ENCODE data around the gene SLC9A9.

SLC9A9 gene

GRCh38 chr3:143510601-143511000 is 337.7 kb downstream of the SLC9A9 start:
- H3K9me3 ChIP-seq (ENCODE audit: control insufficient read depth, insufficient read depth, low read length) = no peaks in the 10 kb centered on the region
- peaks cover 4% of the 10 kb centered on the region; the same call in 1 of the 2 replicates for H3K4me1 ChIP-seq (ENCODE audit: insufficient read depth, low read length)
- H3K9ac ChIP-seq (ENCODE audit: low read depth, low read length) = no peak overlapping the region
- H3K36me3 ChIP-seq (ENCODE audit: insufficient read depth, low read length) = no peaks in the 10 kb centered on the region

GRCh38 chr3:143507735-143508580 is 340.3 kb downstream of the SLC9A9 start:
- H3K9ac ChIP-seq (ENCODE audit: low read depth, low read length) = no peak overlapping the region; the same call in 1 of the 2 replicates
- H3K4me1 ChIP-seq (ENCODE audit: insufficient read depth, low read length) = peaks cover 4% of the 10 kb centered on the region; the same call in 1 of the 2 replicates
- no peaks in the 10 kb centered on the region for H3K9me3 ChIP-seq (ENCODE audit: control insufficient read depth, insufficient read depth, low read length)
- no peaks in the 10 kb centered on the region for H3K36me3 ChIP-seq (ENCODE audit: insufficient read depth, low read length)

GRCh38 chr3:143506190-143506589 is 342.1 kb downstream of the SLC9A9 start:
- Histone ChIP-seq H3K4me1 (ENCODE audit: insufficient read depth, low read length) (peaks cover 4% of the 10 kb centered on the region; the same call in 1 of the 2 replicates), H3K36me3 (ENCODE audit: insufficient read depth, low read length) (no peaks in the 10 kb centered on the region), H3K9ac (ENCODE audit: low read depth, low read length) (no peak overlapping the region), H3K9me3 (ENCODE audit: control insufficient read depth, insufficient read depth, low read length) (no peaks in the 10 kb centered on the region)

GRCh38 chr3:143503325-143503885 is 344.9 kb downstream of the SLC9A9 start:
- Histone ChIP-seq H3K9me3 (ENCODE audit: control insufficient read depth, insufficient read depth, low read length) (no peaks in the 10 kb centered on the region), H3K36me3 (ENCODE audit: insufficient read depth, low read length) (no peaks in the 10 kb centered on the region), H3K4me1 (ENCODE audit: insufficient read depth, low read length) (peaks cover 4% of the 10 kb centered on the region; the same call in 1 of the 2 replicates), H3K9ac (ENCODE audit: low read depth, low read length) (no peak overlapping the region)

- H3K9ac ChIP-seq (ENCODE audit: low read depth, low read length) = no peak overlapping the region
- no peaks in the 10 kb centered on the region; the same call in 1 of the 2 replicates for H3K4me1 ChIP-seq (ENCODE audit: insufficient read depth, low read length)
- H3K36me3 ChIP-seq (ENCODE audit: insufficient read depth, low read length) = no peaks in the 10 kb centered on the region
- H3K9me3 ChIP-seq (ENCODE audit: control insufficient read depth, insufficient read depth, low read length) = no peaks in the 10 kb centered on the region
These were observed 346.2 kb downstream of the SLC9A9 start for GRCh38 chr3:143502081-143502480.

GRCh38 chr3:143497382-143497781 is 350.9 kb downstream of the SLC9A9 start:
- no peaks in the 10 kb centered on the region; the same call in 1 of the 2 replicates for H3K9me3 ChIP-seq (ENCODE audit: control insufficient read depth, insufficient read depth, low read length)
- no peak overlapping the region for H3K9ac ChIP-seq (ENCODE audit: low read depth, low read length)
- no peaks in the 10 kb centered on the region; the same call in 1 of the 2 replicates for H3K4me1 ChIP-seq (ENCODE audit: insufficient read depth, low read length)

GRCh38 chr3:143496191-143496590 is 352.1 kb downstream of the SLC9A9 start:
- H3K9ac ChIP-seq (ENCODE audit: low read depth, low read length) = no peak overlapping the region
- H3K9me3 ChIP-seq (ENCODE audit: control insufficient read depth, insufficient read depth, low read length) = no peaks in the 10 kb centered on the region; the same call in 1 of the 2 replicates
- no peaks in the 10 kb centered on the region for H3K4me1 ChIP-seq (ENCODE audit: insufficient read depth, low read length)
- H3K36me3 ChIP-seq (ENCODE audit: insufficient read depth, low read length) = no peaks in the 10 kb centered on the region

More at GRCh38 chr3:143497382-143497781, 350.9 kb downstream of the SLC9A9 start:
- H3K36me3 ChIP-seq (ENCODE audit: insufficient read depth, low read length) = no peaks in the 10 kb centered on the region

GRCh38 chr3:143495527-143495926 is 352.7 kb downstream of the SLC9A9 start:
- Histone ChIP-seq H3K9ac (ENCODE audit: low read depth, low read length) (no peak overlapping the region), H3K9me3 (ENCODE audit: control insufficient read depth, insufficient read depth, low read length) (no peaks in the 10 kb centered on the region; the same call in 1 of the 2 replicates), H3K36me3 (ENCODE audit: insufficient read depth, low read length) (no peaks in the 10 kb centered on the region), H3K4me1 (ENCODE audit: insufficient read depth, low read length) (no peaks in the 10 kb centered on the region)

- H3K4me1 ChIP-seq (ENCODE audit: insufficient read depth, low read length) = no peaks in the 10 kb centered on the region
These were observed 361.7 kb downstream of the SLC9A9 start for GRCh38 chr3:143486611-143487010.

GRCh38 chr3:143484846-143485512 is 363.3 kb downstream of the SLC9A9 start:
- Histone ChIP-seq H3K36me3 (ENCODE audit: insufficient read depth, low read length) (no peaks in the 10 kb centered on the region), H3K9me3 (ENCODE audit: control insufficient read depth, insufficient read depth, low read length) (no peaks in the 10 kb centered on the region), H3K9ac (ENCODE audit: low read depth, low read length) (no peak overlapping the region), H3K4me1 (ENCODE audit: insufficient read depth, low read length) (no peaks in the 10 kb centered on the region)

More at GRCh38 chr3:143486611-143487010, 361.7 kb downstream of the SLC9A9 start:
- Histone ChIP-seq H3K9ac (ENCODE audit: low read depth, low read length) (no peak overlapping the region), H3K36me3 (ENCODE audit: insufficient read depth, low read length) (no peaks in the 10 kb centered on the region), H3K9me3 (ENCODE audit: control insufficient read depth, insufficient read depth, low read length) (no peaks in the 10 kb centered on the region)

- Histone ChIP-seq H3K4me1 (ENCODE audit: insufficient read depth, low read length) (peaks cover under 1% of the 10 kb centered on the region), H3K36me3 (ENCODE audit: insufficient read depth, low read length) (no peaks in the 10 kb centered on the region), H3K9me3 (ENCODE audit: control insufficient read depth, insufficient read depth, low read length) (no peaks in the 10 kb centered on the region), H3K9ac (ENCODE audit: low read depth, low read length) (no peak overlapping the region)
These were observed 365.1 kb downstream of the SLC9A9 start for GRCh38 chr3:143483214-143483613.

- H3K4me1 ChIP-seq (ENCODE audit: insufficient read depth, low read length) = peaks cover 6% of the 10 kb centered on the region
- H3K9ac ChIP-seq (ENCODE audit: low read depth, low read length) = no peak overlapping the region
- H3K36me3 ChIP-seq (ENCODE audit: insufficient read depth, low read length) = no peaks in the 10 kb centered on the region
- no peaks in the 10 kb centered on the region for H3K9me3 ChIP-seq (ENCODE audit: control insufficient read depth, insufficient read depth, low read length)
These were observed 365.9 kb downstream of the SLC9A9 start for GRCh38 chr3:143482106-143483088.

GRCh38 chr3:143480344-143480743 is 367.9 kb downstream of the SLC9A9 start:
- Histone ChIP-seq H3K36me3 (ENCODE audit: insufficient read depth, low read length) (no peaks in the 10 kb centered on the region), H3K9me3 (ENCODE audit: control insufficient read depth, insufficient read depth, low read length) (no peaks in the 10 kb centered on the region)

More at GRCh38 chr3:143480344-143480743, 367.9 kb downstream of the SLC9A9 start:
- H3K4me1 ChIP-seq (ENCODE audit: insufficient read depth, low read length) = peaks cover 6% of the 10 kb centered on the region
- no peak overlapping the region for H3K9ac ChIP-seq (ENCODE audit: low read depth, low read length)
